Kidney (tissue), 14 donors: ENCODE measurements around the gene GJD3. TPM values are rescaled to one million over a fixed set of nuclear protein-coding genes. Genes with fewer than 3 reads are reported as not detected.

Source experiments
- DNase-seq, 5 donors: peaks; one replicate each; pipeline ENCODE4 v3.0.0-alpha.2; 2013 to 2020
- FAIRE-seq: peaks from 2 replicates; lab custom pipeline; 2012; peaks lifted over from hg19 to GRCh38; lab: Jason Lieb, UNC
- H3K27ac ChIP-seq, 2 donors: one replicate each; pipeline ENCODE4 v1.7.0; 2013; ENCODE audit warnings: low read depth in 2 of 2, low read length in 2 of 2, inconsistent platforms in 1 of 2
- H3K27me3 ChIP-seq: one replicate; pipeline ENCODE4 v1.7.1; 2013; ENCODE audit warnings: low read length, inconsistent platforms; ENCODE audit not compliant: control insufficient read depth, insufficient read depth
- H3K36me3 ChIP-seq, 3 donors: one replicate each; pipeline versions ENCODE4 v1.7.0 to v1.7.1; 2013; ENCODE audit warnings: low read length in 3 of 3, control low read depth in 1 of 3, inconsistent platforms in 1 of 3; ENCODE audit not compliant: insufficient read depth in 3 of 3, control insufficient read depth in 2 of 3
- H3K4me1 ChIP-seq, 3 donors: one replicate each; pipeline versions ENCODE4 v1.7.0 to v1.7.1; 2013; ENCODE audit warnings: low read length in 3 of 3, inconsistent platforms in 1 of 3, low read depth in 1 of 3; ENCODE audit not compliant: control insufficient read depth in 2 of 3, insufficient read depth in 2 of 3
- H3K4me3 ChIP-seq, 3 donors: one replicate each; pipeline versions ENCODE4 v1.7.0 to v1.8.1; 2013; ENCODE audit warnings: low read length in 3 of 3, control low read depth in 1 of 3, inconsistent platforms in 1 of 3
- H3K9ac ChIP-seq, 3 donors: one replicate each; pipeline versions ENCODE4 v1.7.0 to v1.7.1; 2013; ENCODE audit warnings: low read length in 3 of 3, control low read depth in 1 of 3, inconsistent platforms in 1 of 3
- H3K9me3 ChIP-seq, 3 donors: one replicate each; pipeline versions ENCODE4 v1.7.0 to v1.7.1; 2013; ENCODE audit warnings: low read length in 3 of 3, control low read depth in 1 of 3, inconsistent platforms in 1 of 3; ENCODE audit not compliant: control insufficient read depth in 2 of 3, insufficient read depth in 1 of 3
- intact Hi-C: fragments of 100-400 bp; cut with DNase I; formaldehyde crosslinking; loops from one replicate; pipeline ENCODE4 v1.11.1; 2022
- polyA plus RNA-seq: library from polyadenylated mRNA; stranded (reverse); fragments of 350-450 nt; fragmentation: Illumina TruSeq; extraction: RNeasy Lipid Tissue Mini Kit (QIAGEN cat#74804); gene quantifications from one replicate; pipeline ENCODE4 v1.2.3, GENCODE V29; 2014; ENCODE audit warnings: low read depth, low replicate concordance; ENCODE audit not compliant: insufficient read depth
- total RNA-seq: library from RNA; stranded (reverse); fragmentation: NEBNext Ultra II Directional; extraction: Animal tissue kit (Norgen Biotek cat#: 25700); gene quantifications from one replicate; pipeline ENCODE4 v1.2.1, GENCODE V29; 2021
- TF ChIP-seq, protein P1 (sequence below): IDR thresholded peaks from 3 replicates; pipeline ENCODE4 v1.5.1; 2012; ENCODE audit warnings: mild to moderate bottlenecking, moderate library complexity, borderline replicate concordance; ENCODE audit not compliant: insufficient read depth; ENCODE audit errors: extremely low read depth
- donor health status: control.
- donor health status: control.
- donor health status: control.
- donor health status: control.
- donor health status: control.
- donor health status: DM: yes; HTN: yes; CAD: no.
- donor health status: Normal renal cell carcinoma (clear cell type).

GJD3 gene
- total and polyA plus RNA-seq, 2 donors from 2014 or later: 2.6 TPM; not detected in 1

DNA sequence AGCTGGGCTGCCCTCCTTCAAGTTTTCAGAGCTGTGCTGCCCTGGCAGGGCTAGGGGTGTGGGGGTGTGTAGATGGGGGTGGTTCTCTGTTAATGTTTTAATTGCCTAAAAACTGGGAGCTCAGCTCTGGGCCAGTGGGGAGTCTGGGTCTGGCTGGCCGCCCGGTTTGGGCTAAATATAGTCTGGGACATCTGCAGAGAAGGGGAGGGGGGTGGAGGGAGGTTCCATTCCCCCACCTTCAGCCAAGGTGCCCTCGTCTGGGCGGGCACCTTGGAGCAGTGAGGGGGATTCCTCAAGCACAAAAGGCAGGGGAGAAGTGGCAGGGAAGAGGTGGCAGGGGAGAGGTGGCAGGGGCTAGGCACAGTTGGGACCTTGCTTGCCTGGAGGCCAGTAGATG lies 42.6 kb downstream of the GJD3 start:
- H3K36me3 ChIP-seq: no peaks in the 10 kb centered on the region
- TF ChIP-seq, protein P1, sequence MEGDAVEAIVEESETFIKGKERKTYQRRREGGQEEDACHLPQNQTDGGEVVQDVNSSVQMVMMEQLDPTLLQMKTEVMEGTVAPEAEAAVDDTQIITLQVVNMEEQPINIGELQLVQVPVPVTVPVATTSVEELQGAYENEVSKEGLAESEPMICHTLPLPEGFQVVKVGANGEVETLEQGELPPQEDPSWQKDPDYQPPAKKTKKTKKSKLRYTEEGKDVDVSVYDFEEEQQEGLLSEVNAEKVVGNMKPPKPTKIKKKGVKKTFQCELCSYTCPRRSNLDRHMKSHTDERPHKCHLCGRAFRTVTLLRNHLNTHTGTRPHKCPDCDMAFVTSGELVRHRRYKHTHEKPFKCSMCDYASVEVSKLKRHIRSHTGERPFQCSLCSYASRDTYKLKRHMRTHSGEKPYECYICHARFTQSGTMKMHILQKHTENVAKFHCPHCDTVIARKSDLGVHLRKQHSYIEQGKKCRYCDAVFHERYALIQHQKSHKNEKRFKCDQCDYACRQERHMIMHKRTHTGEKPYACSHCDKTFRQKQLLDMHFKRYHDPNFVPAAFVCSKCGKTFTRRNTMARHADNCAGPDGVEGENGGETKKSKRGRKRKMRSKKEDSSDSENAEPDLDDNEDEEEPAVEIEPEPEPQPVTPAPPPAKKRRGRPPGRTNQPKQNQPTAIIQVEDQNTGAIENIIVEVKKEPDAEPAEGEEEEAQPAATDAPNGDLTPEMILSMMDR: no peak
- peak in 2 of 5 donors; percentile 56 to 86 for DNase-seq

DNA sequence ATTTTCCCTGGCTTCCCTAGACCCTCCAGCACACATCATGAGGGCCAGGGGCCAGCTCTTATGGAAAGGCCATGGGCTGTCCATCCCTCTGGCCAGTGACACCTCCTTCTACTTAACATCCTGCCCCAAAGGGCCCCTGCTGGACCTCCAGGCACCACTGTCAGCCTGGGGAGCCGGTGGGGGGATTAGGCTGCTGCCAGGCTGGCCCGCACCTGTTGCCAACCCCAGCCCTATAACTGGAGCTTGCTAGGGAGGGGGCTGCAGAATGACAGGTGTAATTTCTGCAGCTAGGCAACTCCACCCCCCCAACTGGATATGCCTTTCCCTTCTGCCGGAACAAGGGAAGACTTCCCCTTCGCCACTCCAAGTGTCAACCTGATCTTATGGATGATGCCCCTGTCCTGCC lies 43.0 kb downstream of the GJD3 start:
- peak in 2 of 5 donors; percentile 62 to 74 for DNase-seq
- Histone ChIP-seq H3K9me3 (no peaks in the 10 kb centered on the region), H3K27ac (peak overlapping the region; percentile 94 to 95), H3K36me3 (no peaks in the 10 kb centered on the region), H3K9ac (peak overlapping the region in 2 of 3 donors; percentile 30 to 68), H3K4me3 (peak overlapping the region in 1 of 3 donors; percentile 79), H3K4me1 (peaks cover 0 to 72% (median 67%) of the 10 kb centered on the region in 3 donors), H3K27me3 (no peaks in the 10 kb centered on the region)
- TF ChIP-seq, protein P1: no peak
- intact Hi-C loops: no loop called here
- no peak for FAIRE-seq

More for the DNA sequence above, 42.6 kb downstream of the GJD3 start:
- no peak for FAIRE-seq
- peak overlapping the region in 2 of 3 donors; percentile 30 to 73 for H3K9ac ChIP-seq
- H3K27me3 ChIP-seq: no peaks in the 10 kb centered on the region
- intact Hi-C loops: no loop called here
- H3K27ac ChIP-seq: peak overlapping the region; percentile 94 to 95
- H3K4me1 ChIP-seq: peaks cover 0 to 74% (median 68%) of the 10 kb centered on the region in 3 donors
- peak overlapping the region; percentile 21 to 79 (median 39) for H3K4me3 ChIP-seq
- no peaks in the 10 kb centered on the region for H3K9me3 ChIP-seq

DNA sequence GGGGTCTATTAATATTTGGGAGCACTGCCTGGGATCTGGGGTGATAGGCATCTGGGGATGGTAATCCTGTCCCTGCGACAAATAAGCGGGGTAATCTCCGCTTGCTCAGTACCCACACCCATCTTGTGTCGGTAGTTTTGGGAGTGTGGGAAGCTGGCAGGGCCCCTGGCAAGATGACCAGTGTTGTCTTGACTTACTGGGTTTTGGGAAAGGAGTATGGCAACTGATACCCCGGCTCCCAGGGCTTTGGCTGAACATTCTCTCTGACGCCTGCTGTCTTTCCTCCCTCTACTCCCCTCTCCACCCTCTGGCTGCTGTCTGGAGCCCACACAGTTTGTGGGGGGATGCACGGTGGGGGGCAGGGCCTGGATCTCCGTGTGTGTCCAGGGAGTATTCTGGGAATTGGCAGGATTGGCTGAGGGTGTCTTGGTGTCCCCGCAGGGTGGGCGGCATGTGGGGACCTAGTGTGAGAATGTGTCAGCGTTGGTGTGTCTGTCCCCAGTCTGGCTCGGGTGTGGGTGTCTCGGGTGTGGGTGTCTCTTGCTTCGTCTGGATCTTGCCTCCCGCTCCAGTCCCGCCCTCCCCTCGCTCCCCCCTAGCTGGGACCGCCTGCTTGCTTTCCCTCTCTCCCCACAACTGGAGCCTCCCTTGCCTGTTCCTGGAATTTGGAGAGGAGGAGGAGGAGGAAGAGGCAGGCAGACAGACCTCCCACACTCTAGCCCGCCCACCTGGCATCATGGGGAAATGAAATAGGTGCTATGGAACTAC lies 43.6 kb downstream of the GJD3 start:
- peak in 4 of 5 donors; percentile 76 to 91 (median 83) for DNase-seq
- peak overlapping the region in 1 of 3 donors; percentile 79 for H3K4me3 ChIP-seq

More for the DNA sequence above, 43.6 kb downstream of the GJD3 start:
- no peaks in the 10 kb centered on the region for H3K27me3 ChIP-seq
- peak overlapping the region in 1 of 3 donors; percentile 68 for H3K9ac ChIP-seq
- intact Hi-C loops: no loop called here
- H3K4me1 ChIP-seq: peaks cover 3 to 72% (median 61%) of the 10 kb centered on the region in 3 donors
- H3K36me3 ChIP-seq: no peaks in the 10 kb centered on the region
- TF ChIP-seq, protein P1: no peak
- no peaks in the 10 kb centered on the region for H3K9me3 ChIP-seq
- peak overlapping the region; percentile 94 to 95 for H3K27ac ChIP-seq
- FAIRE-seq: no peak
